WTC11 (cell line): ENCODE data around the gene KRT82.

ENCODE experiments used
- CTCF ChIP-seq: fragments of 200-600 bp; IDR thresholded peaks from 2 replicates; pipeline ENCODE4 v1.8.0; 2022; ENCODE audit warnings: antibody characterized with exemption
- JUN ChIP-seq: sonication (generic); formaldehyde crosslinking; IDR thresholded peaks from 2 replicates; pipeline ENCODE4 v1.8.0; 2023; ENCODE audit warnings: mild to moderate bottlenecking, missing genetic modification reagents
- MLX ChIP-seq: sonication (generic); formaldehyde crosslinking; IDR thresholded peaks from 2 replicates; pipeline ENCODE4 v1.8.1; 2023; ENCODE audit warnings: mild to moderate bottlenecking, missing genetic modification reagents, moderate library complexity

- no peak for TF ChIP-seq JUN (CRISPR knock-in tag)
- no peak for TF ChIP-seq MLX
- no peak for TF ChIP-seq CTCF
Observed at GRCh38 chr12:52369211-52369610, 36.9 kb downstream of the KRT82 start.
